WTC11 (cell line): ENCODE results near the gene SSR2. TPM values are rescaled to one million over a fixed set of nuclear protein-coding genes. Genes with fewer than 3 reads are reported as not detected.

Experiments
- ATAC-seq: fragments of 200-7000 bp; cut with Tn5 transposase; 2 replicates; pipeline ENCODE4 v1.10.0; 2021; ENCODE audit warnings: mild to moderate bottlenecking, moderate library complexity
- CTCF ChIA-PET: fragments of 300-600 bp; sonication (Branson Sonifier 250); formaldehyde crosslinking; loops from one replicate; lab custom pipeline; 2021; ENCODE audit warnings: antibody characterized with exemption; lab: Charles Lee
- POLR2A ChIA-PET: fragments of 350-600 bp; sonication (Branson Sonifier 250); formaldehyde crosslinking; loops from one replicate; lab custom pipeline; 2021; ENCODE audit warnings: antibody characterized with exemption; lab: Charles Lee
- DNase-seq: peaks from one replicate; pipeline ENCODE4 v3.0.0; 2021; ENCODE audit warnings: low spot score
- H3K27ac Mint-ChIP-seq: 2 replicates; pipeline ENCODE4 v1.8.0; 2021; ENCODE audit warnings: mixed read lengths
- H3K27me3 Mint-ChIP-seq: 2 replicates; pipeline ENCODE4 v1.8.0; 2021; ENCODE audit warnings: low read depth, mild to moderate bottlenecking, moderate library complexity, mixed read lengths
- H3K36me3 Mint-ChIP-seq: 2 replicates; pipeline ENCODE4 v1.8.0; 2021; ENCODE audit warnings: mixed read lengths
- H3K4me1 Mint-ChIP-seq: 2 replicates; pipeline ENCODE4 v1.8.0; 2022; ENCODE audit warnings: mixed read lengths
- H3K4me3 Mint-ChIP-seq: 2 replicates; pipeline ENCODE4 v1.8.0; 2021; ENCODE audit warnings: mild to moderate bottlenecking, moderate library complexity, mixed read lengths
- H3K9me3 Mint-ChIP-seq: 2 replicates; pipeline ENCODE4 v1.8.0; 2021; ENCODE audit warnings: mixed read lengths
- ATF1 ChIP-seq: sonication (generic); formaldehyde crosslinking; IDR thresholded peaks from 2 replicates; pipeline ENCODE4 v1.8.1; 2023; ENCODE audit warnings: mild to moderate bottlenecking, moderate library complexity, missing genetic modification reagents
- ETV6 ChIP-seq: sonication (generic); formaldehyde crosslinking; IDR thresholded peaks from 2 replicates; pipeline ENCODE4 v1.8.1; 2022; ENCODE audit warnings: mild to moderate bottlenecking, missing genetic modification reagents
- HMGA2 ChIP-seq: fragments of 250-450 bp; sonication (Bioruptor Pico); IDR thresholded peaks from 2 replicates; pipeline ENCODE4 v1.4.0; 2021; ENCODE audit warnings: mild to moderate bottlenecking, moderate library complexity
- JAZF1 ChIP-seq: fragments of 250-450 bp; sonication (Bioruptor Pico); IDR thresholded peaks from 2 replicates; pipeline ENCODE4 v1.9.0; 2021; ENCODE audit warnings: moderate library complexity, mild to moderate bottlenecking, inconsistent platforms
- KAT7 ChIP-seq: sonication (generic); formaldehyde crosslinking; IDR thresholded peaks from 2 replicates; pipeline ENCODE4 v1.8.1; 2023; ENCODE audit warnings: missing genetic modification reagents, mild to moderate bottlenecking, borderline replicate concordance
- NFE2L1 ChIP-seq: sonication (generic); formaldehyde crosslinking; IDR thresholded peaks from 2 replicates; pipeline ENCODE4 v1.8.1; 2023; ENCODE audit warnings: missing genetic modification reagents
- NR3C1 ChIP-seq: sonication (generic); formaldehyde crosslinking; conservative IDR thresholded peaks from 2 replicates; pipeline ENCODE4 v1.8.1; 2023; ENCODE audit warnings: low read depth, mild to moderate bottlenecking, missing genetic modification reagents
- OVOL2 ChIP-seq: fragments of 250-450 bp; sonication (Bioruptor Pico); IDR thresholded peaks from 2 replicates; pipeline ENCODE4 v1.9.0; 2021; ENCODE audit warnings: mild to moderate bottlenecking, borderline replicate concordance
- PRRX2 ChIP-seq: fragments of 250-450 bp; sonication (Bioruptor Pico); IDR thresholded peaks from 2 replicates; pipeline ENCODE4 v1.8.0; 2021; ENCODE audit warnings: mild to moderate bottlenecking
- RORB ChIP-seq: fragments of 250-450 bp; sonication (Bioruptor Pico); IDR thresholded peaks from 2 replicates; pipeline ENCODE4 v1.9.0; 2021; ENCODE audit warnings: mild to moderate bottlenecking
- SMAD4 ChIP-seq: sonication (generic); formaldehyde crosslinking; IDR thresholded peaks from 2 replicates; pipeline ENCODE4 v1.8.0; 2022; ENCODE audit warnings: mild to moderate bottlenecking, missing genetic modification reagents
- TP53 ChIP-seq: sonication (generic); formaldehyde crosslinking; IDR thresholded peaks from 2 replicates; pipeline ENCODE4 v1.8.1; 2023; ENCODE audit warnings: mild to moderate bottlenecking, missing genetic modification reagents
- ZNF138 ChIP-seq: sonication (generic); formaldehyde crosslinking; conservative IDR thresholded peaks from 2 replicates; pipeline ENCODE4 v1.8.1; 2022; ENCODE audit warnings: mild to moderate bottlenecking, moderate library complexity, missing genetic modification reagents
- total RNA-seq: library from RNA; stranded (reverse); gene quantifications from 3 replicates; pipeline ENCODE4 v1.2.3, GENCODE V29; 2021
- TF ChIP-seq, protein P1 (sequence below): fragments of 250-450 bp; sonication (Bioruptor Pico); IDR thresholded peaks from 2 replicates; pipeline ENCODE4 v1.9.0; 2021; ENCODE audit warnings: mild to moderate bottlenecking
- TF ChIP-seq, protein P2 (sequence below): sonication (generic); formaldehyde crosslinking; IDR thresholded peaks from 2 replicates; pipeline ENCODE4 v1.8.0; 2022; ENCODE audit warnings: mild to moderate bottlenecking, missing genetic modification reagents
- TF ChIP-seq, protein P3 (sequence below): sonication (generic); formaldehyde crosslinking; IDR thresholded peaks from 2 replicates; pipeline ENCODE4 v1.8.0; 2022; ENCODE audit warnings: mild to moderate bottlenecking, missing genetic modification reagents
- TF ChIP-seq, protein P4 (sequence below): fragments of 200-600 bp; IDR thresholded peaks from 2 replicates; pipeline ENCODE4 v1.8.0; 2022; ENCODE audit warnings: antibody characterized with exemption
- TF ChIP-seq, protein P5 (sequence below): fragments of 250-450 bp; sonication (Bioruptor Pico); IDR thresholded peaks from 2 replicates; pipeline ENCODE4 v2.1.2; 2022; ENCODE audit warnings: mild to moderate bottlenecking, moderate library complexity
- TF ChIP-seq, protein P6 (sequence below): sonication (generic); formaldehyde crosslinking; IDR thresholded peaks from 2 replicates; pipeline ENCODE4 v1.8.0; 2022; ENCODE audit warnings: mild to moderate bottlenecking, missing genetic modification reagents

The SSR2 gene
- total RNA-seq, 1 experiment from 2014 or later: 175 TPM

DNA sequence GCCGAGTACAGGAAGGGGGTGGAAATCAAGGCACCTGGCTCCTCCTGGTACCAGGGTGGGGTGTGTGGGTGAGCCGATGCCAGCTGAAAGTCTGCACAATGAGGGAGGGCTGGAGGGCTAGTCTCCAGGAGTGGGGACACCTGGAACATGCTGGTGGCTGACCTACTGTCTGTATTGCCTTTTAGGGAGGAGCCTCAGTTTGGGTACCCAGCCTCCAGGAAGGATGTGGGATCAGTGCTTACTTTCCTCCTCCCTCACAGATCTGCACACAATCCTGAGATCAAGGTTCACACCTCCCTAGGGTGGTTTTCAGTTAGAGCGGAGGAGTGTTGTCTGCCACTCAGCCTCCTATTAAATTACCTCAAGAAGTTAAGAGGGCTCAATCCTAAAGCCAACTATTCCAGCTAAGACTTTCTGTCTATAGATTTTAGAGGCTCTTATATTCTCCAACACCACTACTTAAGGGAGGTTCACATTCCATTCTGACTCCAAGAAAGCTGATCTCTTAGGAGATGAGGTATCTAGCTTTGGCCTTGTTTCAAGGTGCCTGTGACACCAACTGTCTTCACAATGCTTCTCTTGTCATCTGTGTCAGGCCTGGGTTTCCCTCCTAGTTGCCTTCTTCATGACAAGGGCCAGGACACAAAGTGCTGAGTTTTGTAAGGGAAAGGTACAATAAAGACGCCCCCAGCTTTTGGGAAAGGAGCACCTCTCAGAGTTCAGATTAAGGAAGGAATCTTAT lies 15.7 kb downstream of the SSR2 start:
- Mint-ChIP-seq H3K27ac (no peak overlapping the region), H3K27me3 (peaks cover 2% of the 10 kb centered on the region; the same call in 1 of the 2 replicates), H3K4me1 (peaks cover 2% of the 10 kb centered on the region; the same call in 1 of the 2 replicates), H3K9me3 (no peaks in the 10 kb centered on the region)
- CTCF ChIA-PET: interaction anchor here (1.0 kb wide), 1 partner anchor 15 kb away, joined by 3 read pairs; no protein-coding TSS in a partner anchor
- no peak for DNase-seq
- POLR2A ChIA-PET: no interaction called here
- TF ChIP-seq JAZF1 (CRISPR knock-in tag): no peak
- TF ChIP-seq PRRX2: no peak
- no peak for TF ChIP-seq NFE2L1
- TF ChIP-seq OVOL2 (CRISPR knock-in tag): no peak
- no peak for TF ChIP-seq ATF1 (CRISPR knock-in tag)
- TF ChIP-seq, protein P1, sequence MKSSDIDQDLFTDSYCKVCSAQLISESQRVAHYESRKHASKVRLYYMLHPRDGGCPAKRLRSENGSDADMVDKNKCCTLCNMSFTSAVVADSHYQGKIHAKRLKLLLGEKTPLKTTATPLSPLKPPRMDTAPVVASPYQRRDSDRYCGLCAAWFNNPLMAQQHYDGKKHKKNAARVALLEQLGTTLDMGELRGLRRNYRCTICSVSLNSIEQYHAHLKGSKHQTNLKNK (CRISPR knock-in tag): no peak
- no peak for TF ChIP-seq NR3C1 (CRISPR knock-in tag)
- TF ChIP-seq KAT7 (CRISPR knock-in tag): no peak
- TF ChIP-seq, protein P2, sequence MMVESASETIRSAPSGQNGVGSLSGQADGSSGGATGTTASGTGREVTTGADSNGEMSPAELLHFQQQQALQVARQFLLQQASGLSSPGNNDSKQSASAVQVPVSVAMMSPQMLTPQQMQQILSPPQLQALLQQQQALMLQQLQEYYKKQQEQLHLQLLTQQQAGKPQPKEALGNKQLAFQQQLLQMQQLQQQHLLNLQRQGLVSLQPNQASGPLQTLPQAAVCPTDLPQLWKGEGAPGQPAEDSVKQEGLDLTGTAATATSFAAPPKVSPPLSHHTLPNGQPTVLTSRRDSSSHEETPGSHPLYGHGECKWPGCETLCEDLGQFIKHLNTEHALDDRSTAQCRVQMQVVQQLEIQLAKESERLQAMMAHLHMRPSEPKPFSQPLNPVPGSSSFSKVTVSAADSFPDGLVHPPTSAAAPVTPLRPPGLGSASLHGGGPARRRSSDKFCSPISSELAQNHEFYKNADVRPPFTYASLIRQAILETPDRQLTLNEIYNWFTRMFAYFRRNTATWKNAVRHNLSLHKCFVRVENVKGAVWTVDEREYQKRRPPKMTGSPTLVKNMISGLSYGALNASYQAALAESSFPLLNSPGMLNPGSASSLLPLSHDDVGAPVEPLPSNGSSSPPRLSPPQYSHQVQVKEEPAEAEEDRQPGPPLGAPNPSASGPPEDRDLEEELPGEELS (CRISPR knock-in tag): no peak
- no peak for TF ChIP-seq HMGA2 (CRISPR knock-in tag)
- TF ChIP-seq, protein P3, sequence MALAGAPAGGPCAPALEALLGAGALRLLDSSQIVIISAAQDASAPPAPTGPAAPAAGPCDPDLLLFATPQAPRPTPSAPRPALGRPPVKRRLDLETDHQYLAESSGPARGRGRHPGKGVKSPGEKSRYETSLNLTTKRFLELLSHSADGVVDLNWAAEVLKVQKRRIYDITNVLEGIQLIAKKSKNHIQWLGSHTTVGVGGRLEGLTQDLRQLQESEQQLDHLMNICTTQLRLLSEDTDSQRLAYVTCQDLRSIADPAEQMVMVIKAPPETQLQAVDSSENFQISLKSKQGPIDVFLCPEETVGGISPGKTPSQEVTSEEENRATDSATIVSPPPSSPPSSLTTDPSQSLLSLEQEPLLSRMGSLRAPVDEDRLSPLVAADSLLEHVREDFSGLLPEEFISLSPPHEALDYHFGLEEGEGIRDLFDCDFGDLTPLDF: no peak
- TF ChIP-seq ZNF138 (CRISPR knock-in tag): no peak
- TF ChIP-seq RORB (CRISPR knock-in tag): no peak
- TF ChIP-seq TP53 (CRISPR knock-in tag): no peak
- no peak for TF ChIP-seq ETV6
- TF ChIP-seq SMAD4 (CRISPR knock-in tag): no peak
- TF ChIP-seq, protein P4, sequence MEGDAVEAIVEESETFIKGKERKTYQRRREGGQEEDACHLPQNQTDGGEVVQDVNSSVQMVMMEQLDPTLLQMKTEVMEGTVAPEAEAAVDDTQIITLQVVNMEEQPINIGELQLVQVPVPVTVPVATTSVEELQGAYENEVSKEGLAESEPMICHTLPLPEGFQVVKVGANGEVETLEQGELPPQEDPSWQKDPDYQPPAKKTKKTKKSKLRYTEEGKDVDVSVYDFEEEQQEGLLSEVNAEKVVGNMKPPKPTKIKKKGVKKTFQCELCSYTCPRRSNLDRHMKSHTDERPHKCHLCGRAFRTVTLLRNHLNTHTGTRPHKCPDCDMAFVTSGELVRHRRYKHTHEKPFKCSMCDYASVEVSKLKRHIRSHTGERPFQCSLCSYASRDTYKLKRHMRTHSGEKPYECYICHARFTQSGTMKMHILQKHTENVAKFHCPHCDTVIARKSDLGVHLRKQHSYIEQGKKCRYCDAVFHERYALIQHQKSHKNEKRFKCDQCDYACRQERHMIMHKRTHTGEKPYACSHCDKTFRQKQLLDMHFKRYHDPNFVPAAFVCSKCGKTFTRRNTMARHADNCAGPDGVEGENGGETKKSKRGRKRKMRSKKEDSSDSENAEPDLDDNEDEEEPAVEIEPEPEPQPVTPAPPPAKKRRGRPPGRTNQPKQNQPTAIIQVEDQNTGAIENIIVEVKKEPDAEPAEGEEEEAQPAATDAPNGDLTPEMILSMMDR: no peak
- TF ChIP-seq, protein P5, sequence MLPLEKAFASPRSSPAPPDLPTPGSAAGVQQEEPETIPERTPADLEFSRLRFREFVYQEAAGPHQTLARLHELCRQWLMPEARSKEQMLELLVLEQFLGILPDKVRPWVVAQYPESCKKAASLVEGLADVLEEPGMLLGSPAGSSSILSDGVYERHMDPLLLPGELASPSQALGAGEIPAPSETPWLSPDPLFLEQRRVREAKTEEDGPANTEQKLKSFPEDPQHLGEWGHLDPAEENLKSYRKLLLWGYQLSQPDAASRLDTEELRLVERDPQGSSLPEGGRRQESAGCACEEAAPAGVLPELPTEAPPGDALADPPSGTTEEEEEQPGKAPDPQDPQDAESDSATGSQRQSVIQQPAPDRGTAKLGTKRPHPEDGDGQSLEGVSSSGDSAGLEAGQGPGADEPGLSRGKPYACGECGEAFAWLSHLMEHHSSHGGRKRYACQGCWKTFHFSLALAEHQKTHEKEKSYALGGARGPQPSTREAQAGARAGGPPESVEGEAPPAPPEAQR (CRISPR knock-in tag): no peak
- TF ChIP-seq, protein P6, sequence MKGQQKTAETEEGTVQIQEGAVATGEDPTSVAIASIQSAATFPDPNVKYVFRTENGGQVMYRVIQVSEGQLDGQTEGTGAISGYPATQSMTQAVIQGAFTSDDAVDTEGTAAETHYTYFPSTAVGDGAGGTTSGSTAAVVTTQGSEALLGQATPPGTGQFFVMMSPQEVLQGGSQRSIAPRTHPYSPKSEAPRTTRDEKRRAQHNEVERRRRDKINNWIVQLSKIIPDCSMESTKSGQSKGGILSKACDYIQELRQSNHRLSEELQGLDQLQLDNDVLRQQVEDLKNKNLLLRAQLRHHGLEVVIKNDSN (CRISPR knock-in tag): no peak
- TF ChIP-seq, all 79 proteins: peak for 0
- no peak for ATAC-seq
- Mint-ChIP-seq H3K4me3 (no peak overlapping the region), H3K36me3 (peaks cover 12% of the 10 kb centered on the region)
